ENCODE measurements around the gene RYR1.
"Not testable (repeated sequence)": the region's sequence is repeated elsewhere in the genome, so short reads cannot be mapped to it uniquely, and the experiment has no call there.

GRCh38 chr19:38579304-38579703, 145.8 kb downstream of the RYR1 start:
- not testable (repeated sequence) for TF ChIP-seq CTCF (conservative IDR thresholded peaks at IDR 0.05; ENCODE audit: low read length); EZH2phosphoT487 (IDR thresholded peaks at IDR 0.05; ENCODE audit: borderline replicate concordance)

Measured in Loucy (cell line).